ENCODE results near the gene PIP4K2A. TPM values are rescaled to one million over a fixed set of nuclear protein-coding genes. Genes with fewer than 3 reads are reported as not detected.

Gene PIP4K2A
- total and polyA plus RNA-seq, 2 donors (not counting 3 experiments of a cell fraction or from before 2014, with no cell fraction given) = 11.8 to 32.6 TPM

- CTCF ChIA-PET = no interaction called here
Observed at GRCh38 chr10:22667093-22667480, 47.3 kb downstream of the PIP4K2A start.

More at GRCh38 chr10:22667093-22667480, 47.3 kb downstream of the PIP4K2A start:
- DNase-seq (ENCODE audit: low read depth, low spot score) = no peak
- dilution Hi-C loops (cut with MboI; ENCODE audit: extremely low pct_ligation_motif_present, low sequenced_read_pairs) = no loop called here
- no peaks in the 10 kb centered on the region for H3K9me1 ChIP-seq (replicated peaks; ENCODE audit: control insufficient read depth, extremely low read depth, insufficient read depth, low read length)
- no peak for FAIRE-seq
- no peak overlapping the region for H2AFZ ChIP-seq (ENCODE audit: low read depth, low read length)
- H3K4me2 ChIP-seq (ENCODE audit: insufficient read depth, low read length) = no peak overlapping the region
- H3K27ac ChIP-seq (ENCODE audit: insufficient read depth, low read depth, low read length) = no peak overlapping the region
- no peaks in the 10 kb centered on the region for H3K36me3 ChIP-seq (ENCODE audit: control insufficient read depth in 2 of 2, extremely low read depth in 1 of 2, insufficient read depth in 2 of 2, low read length in 2 of 2)
- H3K4me3 ChIP-seq (replicated peaks in 1 of 3; ENCODE audit: insufficient read depth in 1 of 3, low read depth in 1 of 3, low read length in 3 of 3) = no peak overlapping the region
- no peaks in the 10 kb centered on the region for H3K27me3 ChIP-seq (ENCODE audit: control insufficient read depth in 2 of 2, insufficient read depth in 2 of 2, low read length in 2 of 2)
- H3K9me3 ChIP-seq (replicated peaks; ENCODE audit: control insufficient read depth, insufficient read depth, low read length) = no peaks in the 10 kb centered on the region
- H3K4me1 ChIP-seq (ENCODE audit: control insufficient read depth, extremely low read depth, insufficient read depth, low read length) = no peaks in the 10 kb centered on the region
- H3K79me2 ChIP-seq (ENCODE audit: control insufficient read depth, insufficient read depth, low read length) = peaks cover 34% of the 10 kb centered on the region
- no peak overlapping the region for H3K9ac ChIP-seq (replicated peaks; ENCODE audit: extremely low read depth, insufficient read depth, low read length)
- intact Hi-C loops (cut with micrococcal nuclease) = no loop called here
- POLR2A ChIA-PET = no interaction called here
- no TSS peak for BruUV-seq (replicated peaks)
- TF ChIP-seq CTCF (IDR thresholded peaks at IDR 0.05; ENCODE audit: extremely low read depth in 1 of 2, insufficient read depth in 1 of 2, low read depth in 1 of 2, low read length in 2 of 2) (no peak), MYC (IDR thresholded peaks at IDR 0.05; ENCODE audit: low read depth, low read length) (no peak)
- H4K20me1 ChIP-seq (replicated peaks; ENCODE audit: control insufficient read depth, extremely low read depth, insufficient read depth, low read length) = peaks cover 8% of the 10 kb centered on the region
